SU-DHL-6 (cell line): ENCODE results near the gene MAP4K2.

ENCODE experiments used
- H2AFZ ChIP-seq: fragments of 200-600 bp; sonication (generic); 2 replicates; pipeline ENCODE4 v1.6.1; 2014; ENCODE audit warnings: low read depth, mild to moderate bottlenecking, moderate library complexity, mixed read lengths, antibody characterized with exemption, low read length; ENCODE audit not compliant: severe bottlenecking
- H3F3A ChIP-seq: fragments of 200-600 bp; shearing (Covaris generic); 2 replicates; pipeline ENCODE4 v1.6.0; 2016; ENCODE audit warnings: antibody characterized with exemption, mild to moderate bottlenecking; ENCODE audit not compliant: insufficient read depth
- H3K27ac ChIP-seq: fragments of 200-600 bp; sonication (generic); 2 replicates; pipeline ENCODE4 v1.5.1; 2016; ENCODE audit warnings: low read depth, mild to moderate bottlenecking, low read length, moderate library complexity, mixed read lengths
- H3K27me3 ChIP-seq: fragments of 200-600 bp; sonication (generic), shearing (Covaris generic); 2 replicates; pipeline ENCODE4 v1.6.0; 2014; ENCODE audit warnings: mild to moderate bottlenecking, low read length
- H3K36me3 ChIP-seq: fragments of 200-600 bp; sonication (generic); 2 replicates; pipeline ENCODE4 v1.6.1; 2014; ENCODE audit warnings: mild to moderate bottlenecking, low read length, mixed read lengths
- H3K4me2 ChIP-seq: fragments of 300-600, 200-600 bp; shearing (Covaris generic), sonication (generic); 2 replicates; pipeline ENCODE4 v1.6.0; 2014; ENCODE audit warnings: low read length, low read depth, mild to moderate bottlenecking; ENCODE audit not compliant: poor library complexity, severe bottlenecking
- H3K4me3 ChIP-seq: fragments of 200-600 bp; sonication (generic); 2 replicates; pipeline ENCODE4 v1.5.1; 2014; ENCODE audit warnings: antibody characterized with exemption, low read length, mild to moderate bottlenecking, mixed read lengths; ENCODE audit not compliant: insufficient read depth, poor library complexity, severe bottlenecking
- H3K79me2 ChIP-seq: fragments of 200-600 bp; sonication (generic); 2 replicates; pipeline ENCODE4 v1.6.1; 2014; ENCODE audit warnings: mild to moderate bottlenecking, low read length, moderate library complexity; ENCODE audit not compliant: insufficient read depth
- H3K9ac ChIP-seq: fragments of 200-600 bp; sonication (generic); 2 replicates; pipeline ENCODE4 v1.7.0; 2014; ENCODE audit warnings: mild to moderate bottlenecking, low read length
- H3K9me2 ChIP-seq: fragments of 200-600 bp; sonication (generic); replicated peaks from 2 replicates; pipeline ENCODE4 v1.6.1; 2014; ENCODE audit warnings: low read length; ENCODE audit not compliant: insufficient read depth
- H3K9me3 ChIP-seq: fragments of 200-600 bp; sonication (generic); 2 replicates; pipeline ENCODE4 v1.6.1; 2014; ENCODE audit warnings: low read length, mixed read lengths; ENCODE audit not compliant: insufficient read depth
- H4K20me1 ChIP-seq: fragments of 200-600 bp; sonication (generic); 2 replicates; pipeline ENCODE4 v1.6.1; 2014; ENCODE audit warnings: low read depth, mild to moderate bottlenecking, antibody characterized with exemption, low read length, moderate library complexity, mixed read lengths
- EZH2phosphoT487 ChIP-seq: fragments of 200-600 bp; sonication (generic), shearing (Covaris generic); conservative IDR thresholded peaks from 2 replicates; pipeline ENCODE4 v1.6.1; 2018; ENCODE audit warnings: mild to moderate bottlenecking, antibody characterized with exemption, low read length, moderate library complexity, mixed read lengths
- TF ChIP-seq, protein P1 (sequence below): fragments of 200-600 bp; sonication (generic); IDR thresholded peaks from one replicate; pipeline ENCODE4 v1.5.1; 2017; ENCODE audit warnings: antibody characterized with exemption, mild to moderate bottlenecking, low read length, moderate library complexity; ENCODE audit not compliant: insufficient read depth, poor library complexity, severe bottlenecking

The MAP4K2 gene

DNA sequence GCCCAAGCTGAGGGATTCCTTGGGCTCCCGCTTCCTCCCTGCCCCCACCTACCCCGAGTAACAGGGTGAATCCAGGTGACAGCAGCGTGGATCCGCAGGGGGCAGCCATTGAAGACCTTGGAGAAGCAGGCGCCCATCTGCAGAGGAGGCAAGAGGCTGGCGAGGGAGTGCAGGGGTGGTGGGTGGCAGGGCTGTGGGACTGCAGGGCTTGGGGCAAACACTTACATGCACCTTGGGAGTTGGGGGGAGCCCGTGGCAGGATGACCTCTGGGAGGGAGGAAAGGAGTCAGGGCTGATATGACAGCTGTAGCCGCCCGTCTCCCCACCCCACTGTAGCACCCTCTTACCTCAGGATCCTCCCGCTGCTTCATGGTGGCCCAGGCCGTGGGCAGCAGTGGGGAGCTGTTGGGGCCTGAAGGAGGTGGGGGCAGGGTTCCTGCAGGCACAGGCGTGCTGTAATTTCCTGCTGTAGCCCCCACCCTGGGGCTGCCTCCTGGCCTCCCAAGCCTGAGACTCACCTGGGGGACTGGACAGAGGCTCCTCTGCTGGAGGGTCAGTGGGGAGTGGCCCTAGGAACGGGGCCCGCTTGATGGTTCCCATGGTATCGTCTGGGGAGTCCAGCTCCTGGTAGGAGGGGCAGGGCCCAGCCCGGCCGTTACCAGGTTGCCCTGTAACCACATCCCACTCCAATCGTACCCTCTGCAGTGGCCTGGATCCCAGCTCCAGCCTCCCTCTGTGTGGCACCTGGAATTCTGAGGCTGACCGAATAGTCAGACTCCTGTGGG, 6.1 kb downstream of the MAP4K2 start:
- no peaks in the 10 kb centered on the region for H3K9me3 ChIP-seq
- H2AFZ ChIP-seq = no peak overlapping the region
- H3K27ac ChIP-seq = no peak overlapping the region
- H4K20me1 ChIP-seq = no peaks in the 10 kb centered on the region
- no peak overlapping the region for H3K9ac ChIP-seq
- no peaks in the 10 kb centered on the region for H3K79me2 ChIP-seq
- no peak overlapping the region for H3K4me2 ChIP-seq
- no peaks in the 10 kb centered on the region for H3K36me3 ChIP-seq
- H3K27me3 ChIP-seq = no peaks in the 10 kb centered on the region
- TF ChIP-seq EZH2phosphoT487 = no peak
- TF ChIP-seq, protein P1, sequence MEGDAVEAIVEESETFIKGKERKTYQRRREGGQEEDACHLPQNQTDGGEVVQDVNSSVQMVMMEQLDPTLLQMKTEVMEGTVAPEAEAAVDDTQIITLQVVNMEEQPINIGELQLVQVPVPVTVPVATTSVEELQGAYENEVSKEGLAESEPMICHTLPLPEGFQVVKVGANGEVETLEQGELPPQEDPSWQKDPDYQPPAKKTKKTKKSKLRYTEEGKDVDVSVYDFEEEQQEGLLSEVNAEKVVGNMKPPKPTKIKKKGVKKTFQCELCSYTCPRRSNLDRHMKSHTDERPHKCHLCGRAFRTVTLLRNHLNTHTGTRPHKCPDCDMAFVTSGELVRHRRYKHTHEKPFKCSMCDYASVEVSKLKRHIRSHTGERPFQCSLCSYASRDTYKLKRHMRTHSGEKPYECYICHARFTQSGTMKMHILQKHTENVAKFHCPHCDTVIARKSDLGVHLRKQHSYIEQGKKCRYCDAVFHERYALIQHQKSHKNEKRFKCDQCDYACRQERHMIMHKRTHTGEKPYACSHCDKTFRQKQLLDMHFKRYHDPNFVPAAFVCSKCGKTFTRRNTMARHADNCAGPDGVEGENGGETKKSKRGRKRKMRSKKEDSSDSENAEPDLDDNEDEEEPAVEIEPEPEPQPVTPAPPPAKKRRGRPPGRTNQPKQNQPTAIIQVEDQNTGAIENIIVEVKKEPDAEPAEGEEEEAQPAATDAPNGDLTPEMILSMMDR = no peak
- H3K9me2 ChIP-seq = no peaks in the 10 kb centered on the region
- H3F3A ChIP-seq = 0 out of 2 replicates have a peak, but pooled peaks cover 5% of the 10 kb centered on the region
- H3K4me3 ChIP-seq = no peak overlapping the region

DNA sequence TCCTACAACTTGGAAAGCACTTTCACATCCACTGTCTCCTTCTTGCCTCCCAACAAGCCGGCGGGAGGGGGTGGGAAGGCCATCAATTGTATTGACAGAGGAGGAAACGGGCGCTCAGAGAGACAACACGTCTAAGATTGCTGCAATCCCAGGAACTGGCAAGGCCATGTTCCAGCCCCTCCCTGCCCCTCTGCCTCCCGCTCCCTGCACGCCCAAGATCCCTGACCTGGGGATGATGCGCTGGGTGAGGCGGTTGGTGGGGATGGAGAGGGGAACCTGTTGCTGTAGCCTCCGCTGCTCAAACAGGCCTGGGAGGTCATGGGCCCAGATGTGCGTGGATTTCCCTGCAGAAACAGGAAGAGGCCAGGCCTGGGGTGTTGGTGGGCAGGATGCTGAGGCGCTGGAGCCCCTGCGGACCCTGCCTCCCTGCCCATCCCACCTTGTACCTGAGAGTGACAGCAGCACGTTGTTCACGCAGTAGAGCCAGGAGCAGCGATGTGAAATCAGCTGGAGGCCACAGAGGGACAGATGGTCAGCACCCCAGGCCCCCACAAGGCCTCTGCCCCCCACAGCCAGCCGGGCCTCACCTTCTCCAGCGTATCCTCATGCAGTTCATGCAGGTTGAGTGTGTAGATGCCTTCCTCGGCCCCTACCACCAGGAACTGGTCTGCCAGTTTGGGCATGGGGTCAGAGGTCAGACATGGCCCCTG, 6.8 kb downstream of the MAP4K2 start:
- no peak overlapping the region for H3K27ac ChIP-seq
- H3K9me3 ChIP-seq = no peaks in the 10 kb centered on the region
- no peaks in the 10 kb centered on the region for H3K36me3 ChIP-seq
- TF ChIP-seq, protein P1 = no peak
- TF ChIP-seq EZH2phosphoT487 = no peak
- H3K27me3 ChIP-seq = no peaks in the 10 kb centered on the region
- no peak overlapping the region for H3K9ac ChIP-seq
- 0 out of 2 replicates have a peak, but pooled peaks cover 1% of the 10 kb centered on the region for H3F3A ChIP-seq
- no peak overlapping the region for H2AFZ ChIP-seq
- H4K20me1 ChIP-seq = no peaks in the 10 kb centered on the region
- no peaks in the 10 kb centered on the region for H3K9me2 ChIP-seq
- no peak overlapping the region for H3K4me3 ChIP-seq
- no peak overlapping the region for H3K4me2 ChIP-seq
- H3K79me2 ChIP-seq = no peaks in the 10 kb centered on the region

DNA sequence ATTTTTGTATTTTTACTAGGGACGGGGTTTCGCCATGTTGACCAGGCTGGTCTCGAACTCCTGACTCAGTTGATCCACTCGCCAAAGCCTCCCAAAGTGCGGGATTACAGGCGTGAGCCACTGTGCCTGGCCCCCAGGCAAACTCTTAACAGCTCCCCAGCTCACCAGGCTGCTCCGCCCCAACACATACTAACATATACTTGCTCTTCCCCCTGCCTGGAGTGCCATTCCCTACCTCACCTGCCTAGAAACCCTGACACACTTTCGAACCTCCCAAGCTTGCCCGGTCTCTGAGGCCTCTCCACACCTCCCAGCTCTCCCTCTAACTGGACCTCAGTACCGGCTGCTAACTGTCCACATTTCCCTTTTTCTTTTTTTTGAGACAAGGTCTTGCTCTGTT, 8.5 kb downstream of the MAP4K2 start:
- no peak overlapping the region for H3K9ac ChIP-seq
- no peak overlapping the region for H3K4me2 ChIP-seq
- H3K27me3 ChIP-seq = no peaks in the 10 kb centered on the region
- H2AFZ ChIP-seq = no peak overlapping the region
- H3K9me2 ChIP-seq = no peaks in the 10 kb centered on the region
- no peak overlapping the region for H3K27ac ChIP-seq
- no peaks in the 10 kb centered on the region for H3K79me2 ChIP-seq
- no peaks in the 10 kb centered on the region for H3F3A ChIP-seq
- H4K20me1 ChIP-seq = no peaks in the 10 kb centered on the region
- TF ChIP-seq, protein P1 = no peak
- no peak for TF ChIP-seq EZH2phosphoT487
- H3K4me3 ChIP-seq = no peak overlapping the region
- no peaks in the 10 kb centered on the region for H3K9me3 ChIP-seq
- H3K36me3 ChIP-seq = no peaks in the 10 kb centered on the region
